GM12892 (cell line): ENCODE measurements around the gene CORO2A.

ENCODE experiments used
- POLR2A ChIP-seq: IDR thresholded peaks from 2 replicates; pipeline ENCODE4 v1.6.1; 2011; ENCODE audit warnings: low read depth, low read length, control low read depth
- TAF1 ChIP-seq: IDR thresholded peaks from 2 replicates; pipeline ENCODE4 v1.6.1; 2011; ENCODE audit warnings: low read depth, mild to moderate bottlenecking, control low read depth, low read length, borderline replicate concordance

DNA sequence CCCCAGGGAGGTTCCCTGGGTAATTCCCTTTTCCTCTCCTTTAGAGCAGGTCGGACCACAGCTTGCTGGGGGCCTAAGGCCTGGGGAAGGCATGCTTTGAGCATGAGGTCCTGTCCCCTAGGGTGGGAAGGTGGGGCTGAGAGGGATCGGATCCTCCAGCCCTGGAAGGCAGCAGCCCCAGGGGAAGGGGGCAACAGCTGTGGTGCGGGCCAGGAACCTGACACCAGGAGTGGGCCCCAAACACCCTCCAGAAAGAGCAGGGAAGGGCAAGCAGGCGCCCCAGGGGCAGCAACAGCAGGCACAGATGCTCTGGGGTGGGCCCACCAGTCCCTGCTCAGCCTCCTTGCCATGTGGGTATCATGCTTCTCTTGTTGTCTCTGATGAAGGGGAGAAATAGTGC is 3.2 kb upstream of the CORO2A start:
- TF ChIP-seq POLR2A (no peak), TAF1 (no peak)
